GDM1 (cell line): ENCODE measurements around the gene APOBEC3F.
A peak's percentile ranks its signal among the peaks of the same experiment; 100 is the strongest.
"Not testable (repeated sequence)": the region's sequence is repeated elsewhere in the genome, so short reads cannot be mapped to it uniquely, and the experiment has no call there.

Experiments
- DNase-seq: peaks from one replicate; lab custom pipeline; 2025; lab: John Stamatoyannopoulos, UW

Gene APOBEC3F

DNA sequence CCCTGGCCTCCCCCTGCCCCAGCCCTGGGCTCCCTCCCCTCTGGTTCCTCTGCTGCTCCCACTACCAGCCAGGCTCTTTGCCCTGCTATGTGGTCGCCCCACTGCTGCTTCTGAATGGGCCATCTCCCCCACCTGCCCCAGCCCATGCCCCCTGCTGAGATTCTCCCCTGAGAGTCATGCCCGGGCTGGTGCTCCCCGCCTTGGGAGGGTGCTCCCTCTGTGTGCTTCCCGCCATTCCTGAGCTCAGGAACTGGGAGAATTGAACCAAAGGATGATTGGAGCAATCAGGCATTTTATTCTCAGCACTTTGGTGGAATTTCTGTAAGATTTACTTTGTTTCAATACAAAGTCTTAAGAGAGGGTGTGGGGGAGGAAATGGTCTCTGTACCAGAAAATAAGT, 12.9 kb upstream of the APOBEC3F start:
- no peak for DNase-seq

- DNase-seq = no peak
Observed at GRCh38 chr22:39028281-39028680, 12.4 kb upstream of the APOBEC3F start.

GRCh38 chr22:39029227-39029626, 11.4 kb upstream of the APOBEC3F start:
- DNase-seq = no peak

DNA sequence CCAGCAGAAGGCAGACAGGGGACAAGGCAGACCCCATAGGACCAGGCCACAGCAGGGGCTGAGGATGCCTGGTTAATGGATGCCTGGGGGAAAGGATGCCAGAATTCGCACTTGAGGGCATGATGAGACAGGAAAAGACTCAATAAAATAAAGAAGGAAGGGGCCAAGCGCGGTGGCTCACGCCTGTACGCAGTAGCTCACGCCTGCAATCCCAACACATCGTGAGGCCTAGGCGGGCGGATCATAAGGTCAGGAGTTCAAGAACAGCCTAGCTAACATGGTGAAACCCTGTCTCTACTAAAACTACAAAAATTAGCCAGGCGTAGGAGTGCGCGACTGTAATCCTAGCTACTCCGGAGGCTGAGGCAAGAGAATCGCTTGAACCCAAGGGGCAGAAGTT, 10.0 kb upstream of the APOBEC3F start:
- DNase-seq = no peak

GRCh38 chr22:39031434-39032295, 9.0 kb upstream of the APOBEC3F start:
- DNase-seq = not testable (repeated sequence)

DNA sequence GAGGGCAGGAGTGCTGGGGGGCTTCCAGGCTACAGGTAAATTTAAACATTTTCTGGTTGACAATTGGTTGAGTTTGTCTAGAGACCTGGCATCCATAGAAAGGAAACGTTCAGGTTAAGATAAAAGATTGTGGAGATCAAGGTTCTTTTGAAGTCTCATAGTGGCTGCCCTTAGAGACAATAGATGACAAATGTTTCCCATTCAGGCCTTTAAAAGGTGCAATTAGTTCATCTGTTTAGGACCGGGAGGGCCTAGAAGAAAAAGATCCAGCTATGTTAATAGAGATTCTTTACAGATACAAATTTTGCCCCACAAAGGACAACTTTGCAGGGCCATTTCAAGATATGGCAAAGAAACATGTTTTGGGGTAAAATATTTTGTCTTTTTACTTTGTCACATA, 3.6 kb upstream of the APOBEC3F start:
- DNase-seq = not testable (repeated sequence)

- DNase-seq = no peak
Observed at GRCh38 chr22:39039306-39040126, 1.1 kb upstream of the APOBEC3F start.

DNA sequence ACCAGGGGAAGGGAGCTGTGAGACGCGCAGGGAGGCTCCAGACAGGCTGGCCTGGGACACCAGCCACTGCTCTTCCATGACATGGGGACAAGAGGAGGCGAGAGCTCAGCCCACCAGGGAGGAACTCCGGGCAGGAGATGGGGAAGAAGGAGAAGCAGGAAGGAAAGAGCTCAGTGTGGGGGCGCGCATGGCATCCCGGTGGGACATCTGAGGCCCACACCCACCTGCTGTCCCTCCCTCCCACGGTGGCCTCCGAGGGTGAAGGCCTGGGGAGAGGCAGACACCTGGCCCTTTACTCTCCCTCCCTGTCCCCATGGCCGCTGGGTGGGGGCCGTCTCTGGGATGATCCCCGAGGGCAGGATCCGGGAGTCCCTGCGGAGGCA, 518 bp upstream of the APOBEC3F start:
- not testable (repeated sequence) for DNase-seq

DNA sequence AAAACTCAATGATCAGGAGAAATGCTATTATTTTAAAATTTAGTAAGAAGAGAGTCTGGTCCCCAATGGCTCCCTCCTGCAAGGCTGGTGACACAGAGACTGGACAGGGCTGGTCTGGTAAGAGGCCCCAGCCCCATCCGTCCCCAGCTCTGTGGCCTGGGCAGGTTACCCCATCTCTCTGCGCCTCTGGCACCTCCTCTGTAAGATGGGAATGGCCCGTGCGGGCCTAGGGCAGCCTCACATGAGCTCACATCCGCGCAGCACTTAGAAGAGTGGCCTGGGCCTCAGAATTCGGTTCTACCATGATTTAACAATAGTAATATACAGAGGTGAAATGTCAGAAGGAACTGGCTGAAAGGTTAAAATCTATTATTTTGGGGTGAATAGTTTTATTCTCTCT, 1.2 kb downstream of the APOBEC3F start:
- no peak for DNase-seq

DNA sequence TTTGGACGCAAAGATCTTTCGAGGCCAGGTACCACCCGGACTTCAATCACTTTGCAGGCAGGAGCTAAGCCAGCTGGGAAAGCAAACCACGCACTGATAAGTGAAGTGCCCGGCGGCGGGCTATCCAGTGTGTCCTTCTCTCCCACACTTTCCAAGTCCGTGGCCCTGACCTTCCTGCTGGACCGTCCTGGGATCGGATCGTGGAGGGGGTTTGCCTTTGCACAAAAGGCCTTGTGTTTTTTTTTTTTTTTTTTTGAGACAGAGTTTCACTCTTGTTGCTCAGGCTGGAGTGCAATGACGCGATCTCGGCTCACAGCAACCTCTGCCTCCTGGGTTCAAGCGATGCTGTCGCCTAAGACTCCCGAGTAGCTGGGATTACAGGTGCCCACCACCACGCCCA, 2.4 kb downstream of the APOBEC3F start:
- not testable (repeated sequence) for DNase-seq

DNA sequence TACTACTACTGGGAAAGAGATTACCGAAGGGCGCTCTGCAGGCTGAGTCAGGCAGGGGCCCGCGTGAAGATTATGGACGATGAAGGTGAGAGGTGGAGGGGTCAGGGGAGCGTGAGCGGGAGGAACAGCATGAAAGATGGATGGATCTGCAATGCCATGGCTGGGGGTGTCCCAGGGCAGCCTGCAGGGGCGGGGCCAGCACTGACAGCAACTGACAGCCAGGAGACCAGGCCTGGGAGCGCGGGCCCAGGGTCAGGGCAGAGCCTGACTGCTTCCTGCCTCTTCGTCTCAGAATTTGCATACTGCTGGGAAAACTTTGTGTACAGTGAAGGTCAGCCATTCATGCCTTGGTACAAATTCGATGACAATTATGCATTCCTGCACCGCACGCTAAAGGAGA, 4.5 kb downstream of the APOBEC3F start:
- not testable (repeated sequence) for DNase-seq

DNA sequence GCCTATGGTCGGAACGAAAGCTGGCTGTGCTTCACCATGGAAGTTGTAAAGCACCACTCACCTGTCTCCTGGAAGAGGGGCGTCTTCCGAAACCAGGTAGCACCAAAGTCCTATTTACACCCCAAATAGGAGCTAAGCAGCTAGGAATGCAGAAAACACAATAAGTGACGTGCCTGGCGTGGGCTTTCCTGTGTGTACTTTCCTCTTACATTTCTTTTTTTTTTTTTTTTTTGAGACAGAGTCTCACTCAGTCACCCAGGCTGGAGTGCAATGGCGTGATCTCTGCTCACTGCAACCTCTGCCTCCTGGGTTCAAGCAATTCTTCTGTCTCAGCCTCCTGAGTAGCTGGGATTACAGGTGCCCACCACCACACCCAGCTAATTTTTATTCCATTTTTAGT, 8.8 kb downstream of the APOBEC3F start:
- DNase-seq = not testable (repeated sequence)

DNA sequence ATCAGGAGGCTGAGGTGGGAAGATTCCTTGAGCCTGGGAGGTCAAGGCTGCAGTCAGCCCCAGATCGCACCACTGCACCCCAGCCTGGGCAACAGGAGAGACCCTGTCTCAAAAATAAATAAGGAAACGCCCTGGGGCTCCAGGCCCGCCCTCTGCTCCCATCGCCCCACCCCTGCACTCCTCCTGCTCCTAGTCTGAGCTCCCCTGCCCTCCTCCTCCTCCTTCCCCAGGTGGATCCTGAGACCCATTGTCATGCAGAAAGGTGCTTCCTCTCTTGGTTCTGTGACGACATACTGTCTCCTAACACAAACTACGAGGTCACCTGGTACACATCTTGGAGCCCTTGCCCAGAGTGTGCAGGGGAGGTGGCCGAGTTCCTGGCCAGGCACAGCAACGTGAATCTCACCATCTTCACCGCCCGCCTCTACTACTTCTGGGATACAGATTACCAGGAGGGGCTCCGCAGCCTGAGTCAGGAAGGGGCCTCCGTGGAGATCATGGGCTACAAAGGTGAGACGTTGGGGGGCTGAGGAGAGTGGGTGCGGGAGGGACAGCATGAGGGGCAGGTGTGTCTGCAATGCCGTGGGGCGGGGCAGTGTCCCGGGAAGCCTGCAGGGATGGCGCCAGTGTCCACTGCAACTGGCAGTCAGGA, 11.3 kb downstream of the APOBEC3F start:
- not testable (repeated sequence) for DNase-seq

DNA sequence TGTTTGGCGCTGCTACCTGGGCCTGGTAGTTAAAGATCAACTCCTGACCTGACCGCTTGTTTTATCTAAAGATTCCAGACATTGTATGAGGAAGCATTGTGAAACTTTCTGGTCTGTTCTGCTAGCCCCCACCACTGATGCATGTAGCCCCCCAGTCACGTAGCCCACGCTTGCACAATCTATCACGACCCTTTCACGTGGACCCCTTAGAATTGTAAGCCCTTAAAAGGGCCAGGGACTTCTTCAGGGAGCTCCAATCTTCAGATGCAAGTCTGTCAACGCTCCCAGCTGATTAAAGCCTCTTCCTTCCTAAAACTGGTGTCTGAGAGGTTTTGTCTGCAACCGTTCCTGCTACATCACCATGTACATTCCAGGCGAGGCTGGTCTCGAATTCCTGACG, 15.0 kb downstream of the APOBEC3F start:
- no peak for DNase-seq

- DNase-seq = peak; percentile 30
Observed at GRCh38 chr22:39061290-39061689, 20.6 kb downstream of the APOBEC3F start.

- DNase-seq = not testable (repeated sequence)
Observed at GRCh38 chr22:39061951-39062350, 21.3 kb downstream of the APOBEC3F start.

GRCh38 chr22:39063904-39064303, 23.2 kb downstream of the APOBEC3F start:
- not testable (repeated sequence) for DNase-seq

GRCh38 chr22:39066442-39067276, 26.0 kb downstream of the APOBEC3F start:
- DNase-seq = not testable (repeated sequence)

GRCh38 chr22:39068033-39068785, 27.5 kb downstream of the APOBEC3F start:
- DNase-seq = no peak

- DNase-seq = no peak
Observed at GRCh38 chr22:39070186-39070585, 29.5 kb downstream of the APOBEC3F start.

GRCh38 chr22:39072581-39072981, 31.9 kb downstream of the APOBEC3F start:
- DNase-seq = not testable (repeated sequence)
